Activated naive CD8-positive, alpha-beta T cell treated with anti-CD3 and anti-CD28 coated beads, Interleukin-2, amount 50 U/mL, for 16 hours (primary cell): Measurements from ENCODE around the gene TNXB.
"Not testable (repeated sequence)": the region's sequence is repeated elsewhere in the genome, so short reads cannot be mapped to it uniquely, and the experiment has no call there.

Source experiments
- DNase-seq: peaks from one replicate; pipeline ENCODE4 v3.0.0-alpha.2; 2020; ENCODE audit warnings: low read depth, low spot score

TNXB gene

GRCh38 chr6:32064706-32065105 lies 44.4 kb downstream of the TNXB start:
- no peak for DNase-seq

DNA sequence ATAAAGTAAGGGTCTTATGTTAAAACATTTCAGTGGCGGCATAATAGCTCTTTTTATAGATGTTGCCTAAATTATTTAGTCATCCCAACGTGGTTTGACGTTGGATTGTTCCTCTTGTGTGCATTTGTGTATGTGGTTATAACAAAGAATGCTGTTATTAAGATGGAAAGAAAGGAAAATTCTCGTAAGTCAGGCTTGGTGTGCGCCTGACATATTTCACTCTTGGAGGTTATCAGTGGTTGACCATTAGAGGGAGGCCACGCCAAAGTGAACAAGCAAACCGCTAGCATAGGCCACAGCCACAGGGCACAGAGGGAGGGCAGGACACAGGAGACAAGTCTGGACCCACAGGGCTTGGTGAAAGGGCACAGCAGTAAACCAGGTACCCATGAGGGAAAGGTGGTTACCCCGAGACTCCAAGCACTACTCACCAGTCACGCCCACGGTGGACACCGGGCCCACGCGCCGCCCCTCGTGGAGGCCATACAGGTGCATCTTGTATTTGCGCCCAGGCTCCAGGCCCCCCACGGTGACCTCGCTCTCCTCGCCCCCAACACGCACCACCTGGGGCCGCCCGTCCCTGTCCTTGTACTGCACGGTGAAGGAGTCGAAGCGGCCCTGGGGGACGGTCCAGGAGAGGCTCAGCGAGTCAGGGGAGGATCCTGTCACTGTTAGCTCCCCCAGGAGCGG lies 48.0 kb downstream of the TNXB start:
- DNase-seq = no peak

DNA sequence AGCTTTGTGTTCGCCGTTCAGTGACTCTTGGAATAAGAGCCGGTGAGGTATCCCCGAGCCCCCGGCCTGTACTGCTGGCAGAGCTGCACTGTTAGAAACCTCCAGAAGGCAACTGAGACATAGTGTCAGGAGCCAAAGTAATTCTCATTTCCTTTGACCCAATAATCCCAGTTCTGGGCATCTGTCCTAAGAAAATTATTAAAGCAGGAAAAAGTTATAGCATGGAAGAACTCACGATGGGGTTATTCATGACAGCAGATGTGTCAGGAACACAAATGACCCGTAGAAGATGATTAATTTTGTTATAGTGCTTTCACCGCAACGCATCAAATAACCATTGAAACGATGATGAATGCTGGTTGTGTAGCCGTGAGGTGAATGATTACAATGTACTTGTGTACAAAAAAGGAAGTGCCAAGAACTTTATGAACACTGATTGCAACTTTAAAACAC lies 50.6 kb downstream of the TNXB start:
- DNase-seq = no peak

DNA sequence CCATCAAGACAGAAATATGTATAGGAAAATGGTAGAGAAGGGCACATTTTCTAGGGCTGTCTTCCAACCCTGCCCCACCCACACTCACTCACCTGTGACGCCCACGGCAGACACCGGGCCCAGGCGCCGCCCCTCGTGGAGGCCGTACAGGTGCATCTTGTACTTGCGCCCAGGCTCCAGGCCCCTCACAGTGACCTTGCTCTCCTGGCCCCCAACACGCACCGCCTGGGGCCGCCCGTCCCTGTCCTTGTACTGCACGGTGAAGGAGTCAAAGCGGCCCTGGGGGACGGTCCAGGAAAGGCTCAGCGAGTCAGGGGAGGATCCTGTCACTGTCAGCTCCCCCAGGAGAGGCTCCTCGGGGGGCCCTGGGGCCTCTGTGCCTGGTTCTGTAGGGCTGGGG lies 51.2 kb downstream of the TNXB start:
- no peak for DNase-seq

DNA sequence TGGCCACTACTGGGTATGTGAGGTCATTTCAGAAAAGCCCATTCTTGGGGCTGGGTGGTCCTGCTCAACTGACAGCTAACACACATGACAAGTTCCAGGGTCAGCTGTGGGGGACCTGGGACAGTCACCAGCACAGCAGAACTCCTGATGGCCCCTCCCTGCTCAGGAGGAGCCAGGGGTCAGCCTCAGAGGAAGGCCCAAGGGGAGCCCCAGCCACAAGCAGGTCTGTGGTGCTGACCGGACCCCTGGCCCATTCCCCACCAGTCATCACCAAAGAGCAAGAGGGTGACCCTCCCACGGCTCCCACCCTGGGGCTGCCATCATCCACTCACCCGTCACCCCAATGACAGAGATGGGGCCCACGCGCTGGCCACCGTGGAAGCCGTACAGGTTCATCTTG lies 52.9 kb downstream of the TNXB start:
- no peak for DNase-seq

DNA sequence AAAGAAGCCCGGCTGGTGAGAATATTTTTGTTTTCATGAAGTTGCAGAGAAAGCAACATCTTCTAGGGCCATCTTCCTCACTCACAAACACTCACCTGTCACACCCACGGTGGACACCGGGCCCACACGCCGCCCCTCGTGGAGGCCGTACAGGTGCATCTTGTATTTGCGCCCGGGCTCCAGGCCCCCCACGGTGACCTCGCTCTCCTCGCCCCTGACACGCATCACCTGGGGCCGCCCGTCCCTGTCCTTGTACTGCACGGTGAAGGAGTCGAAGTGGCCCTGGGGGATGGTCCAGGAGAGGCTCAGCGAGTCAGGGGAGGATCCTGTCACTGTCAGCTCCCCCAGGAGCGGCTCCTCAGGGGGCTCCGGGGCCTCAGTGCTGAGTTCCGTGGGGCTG lies 53.4 kb downstream of the TNXB start:
- DNase-seq = not testable (repeated sequence)

DNA sequence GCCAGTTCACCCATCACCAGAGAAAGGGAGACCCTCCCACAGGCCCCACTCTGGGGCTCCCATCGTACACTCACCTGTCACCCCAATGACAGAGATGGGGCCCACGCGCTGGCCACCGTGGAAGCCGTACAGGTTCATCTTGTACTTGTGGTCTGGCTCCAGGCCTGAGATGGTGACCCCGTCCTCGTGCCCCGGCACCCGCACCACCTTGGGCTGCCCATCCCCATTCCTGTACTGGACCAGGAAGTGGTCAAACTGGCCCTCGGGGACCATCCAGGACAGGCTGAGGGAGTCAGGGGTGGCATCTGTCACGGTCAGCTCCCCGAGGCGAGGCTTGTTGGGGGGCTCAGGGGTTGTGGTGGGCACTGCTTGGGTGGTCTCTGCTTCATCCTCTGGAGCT lies 55.8 kb downstream of the TNXB start:
- DNase-seq = not testable (repeated sequence)

DNA sequence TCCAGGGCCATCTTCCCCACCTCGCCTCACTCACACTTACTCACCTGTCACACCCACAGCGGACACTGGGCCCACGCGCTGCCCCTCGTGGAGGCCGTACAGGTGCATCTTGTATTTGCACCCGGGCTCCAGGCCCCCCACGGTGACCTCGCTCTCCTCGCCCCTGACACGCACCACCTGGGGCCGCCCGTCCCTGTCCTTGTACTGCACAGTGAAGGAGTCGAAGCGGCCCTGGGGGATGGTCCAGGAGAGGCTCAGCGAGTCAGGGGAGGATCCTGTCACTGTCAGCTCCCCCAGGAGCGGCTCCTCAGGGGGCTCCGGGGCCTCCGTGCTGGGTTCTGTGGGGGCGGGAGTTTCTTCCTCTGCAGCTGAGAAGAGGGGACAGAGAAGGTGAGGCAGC lies 56.5 kb downstream of the TNXB start:
- not testable (repeated sequence) for DNase-seq

DNA sequence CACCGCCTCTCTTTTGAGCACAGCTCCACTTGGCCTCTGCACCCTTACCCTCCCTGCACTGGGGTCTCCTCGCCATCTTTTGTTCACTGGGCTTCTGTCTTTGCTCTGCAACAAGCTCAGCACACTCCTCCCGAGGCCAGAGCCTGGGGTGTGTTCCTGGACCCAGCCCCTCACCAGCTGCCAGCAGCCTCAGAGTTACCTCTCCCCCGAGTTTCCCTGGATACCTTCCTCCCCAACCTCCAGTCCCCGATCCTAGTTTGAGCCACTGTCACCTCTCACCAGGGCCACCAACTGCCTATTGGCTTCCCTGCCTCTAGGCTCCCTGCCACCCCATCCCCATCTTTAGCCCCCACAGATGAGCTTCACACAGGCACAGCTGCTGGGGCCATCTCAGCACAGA lies 58.6 kb downstream of the TNXB start:
- DNase-seq = no peak

DNA sequence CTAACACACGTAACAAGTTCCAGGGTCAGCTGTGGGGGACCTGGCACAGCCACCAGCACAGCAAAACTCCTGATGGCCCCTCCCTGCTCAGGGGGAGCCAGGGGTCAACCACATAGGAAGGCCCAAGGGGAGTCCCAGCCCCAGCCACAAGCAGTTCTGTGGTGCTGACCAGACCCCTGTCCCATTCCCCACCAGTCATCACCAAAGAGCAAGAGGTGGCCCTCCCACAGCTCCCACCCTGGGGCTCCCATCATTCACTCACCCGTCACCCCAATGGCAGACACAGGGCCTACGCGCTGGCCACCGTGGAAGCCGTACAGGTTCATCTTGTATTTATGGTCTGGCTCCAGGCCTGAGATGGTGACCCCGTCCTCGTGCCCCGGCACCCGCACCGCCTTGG lies 59.4 kb downstream of the TNXB start:
- DNase-seq = not testable (repeated sequence)

DNA sequence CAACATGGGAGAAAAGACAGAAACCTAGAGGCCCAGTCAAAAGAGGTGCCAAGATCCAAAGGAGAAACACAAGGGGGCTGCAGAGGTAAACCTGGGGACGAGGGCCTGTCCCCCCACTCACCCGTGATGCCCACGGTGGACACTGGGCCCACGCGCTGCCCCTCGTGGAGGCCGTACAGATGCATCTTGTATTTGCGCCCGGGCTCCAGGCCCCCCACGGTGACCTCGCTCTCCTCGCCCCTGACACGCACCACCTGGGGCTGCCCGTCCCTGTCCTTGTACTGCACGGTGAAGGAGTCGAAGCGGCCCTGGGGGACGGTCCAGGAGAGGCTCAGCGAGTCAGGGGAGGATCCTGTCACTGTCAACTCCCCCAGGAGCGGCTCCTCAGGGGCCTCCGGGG lies 60.0 kb downstream of the TNXB start:
- not testable (repeated sequence) for DNase-seq

DNA sequence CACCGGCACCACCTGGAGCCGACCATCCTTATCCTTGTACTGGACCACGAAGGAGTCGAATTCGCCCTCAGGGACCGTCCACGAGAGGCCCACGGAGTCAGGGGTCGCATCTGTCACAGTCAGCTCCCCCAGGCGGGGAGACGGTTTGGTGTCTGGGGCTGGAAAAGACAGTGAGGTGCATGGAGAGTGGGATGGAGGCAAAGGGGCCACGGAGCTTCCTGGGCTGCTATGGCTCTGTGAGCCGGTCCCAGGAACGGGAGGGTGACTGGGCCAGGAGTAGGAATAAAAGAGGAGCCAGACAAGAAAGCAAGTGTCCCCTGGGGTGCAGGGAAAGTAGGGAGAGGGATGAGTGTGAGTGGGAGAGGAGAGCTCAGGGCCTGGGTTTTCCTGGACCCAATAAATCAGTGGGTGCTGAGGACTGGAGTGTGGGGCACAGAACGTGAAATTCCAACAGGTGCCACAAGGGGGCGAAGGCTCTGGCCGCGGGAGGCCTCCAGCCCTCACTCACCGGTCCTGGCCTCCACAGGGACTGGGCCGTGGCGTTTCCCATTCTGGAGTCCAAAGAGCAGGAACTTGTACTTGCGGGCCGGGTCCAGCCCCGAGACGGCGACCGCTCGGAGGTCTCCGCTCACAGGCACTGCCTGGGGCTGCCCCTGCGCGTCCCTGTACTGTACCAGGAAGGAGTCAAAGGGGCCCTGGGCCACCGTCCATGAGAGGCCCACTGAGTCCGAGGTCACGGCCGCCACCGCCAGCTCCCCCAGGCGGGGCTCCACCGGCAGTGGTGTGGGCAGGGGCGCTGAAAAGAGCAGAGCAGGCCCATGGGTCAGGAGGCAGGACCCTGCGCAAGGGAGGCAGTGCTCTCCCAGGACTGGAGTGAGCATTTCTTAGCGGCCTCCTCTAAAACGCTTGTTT lies 61.0 kb downstream of the TNXB start:
- DNase-seq = peak; percentile 39

DNA sequence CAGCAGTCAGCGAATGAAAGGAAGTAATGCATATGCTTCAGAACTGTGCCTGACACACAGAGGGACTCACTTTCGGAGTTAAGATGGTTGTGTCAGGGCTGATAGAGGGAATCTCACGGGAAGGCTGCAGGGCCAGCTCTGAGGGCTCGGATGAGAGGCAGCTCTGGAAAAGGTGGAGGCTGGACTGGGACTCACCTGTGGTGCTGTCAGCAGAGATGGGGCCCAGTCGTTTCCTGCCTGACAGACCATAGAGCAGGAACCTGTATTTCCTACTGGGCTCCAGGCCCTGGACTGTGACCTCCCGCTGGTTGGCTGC lies 61.6 kb downstream of the TNXB start:
- DNase-seq = no peak

DNA sequence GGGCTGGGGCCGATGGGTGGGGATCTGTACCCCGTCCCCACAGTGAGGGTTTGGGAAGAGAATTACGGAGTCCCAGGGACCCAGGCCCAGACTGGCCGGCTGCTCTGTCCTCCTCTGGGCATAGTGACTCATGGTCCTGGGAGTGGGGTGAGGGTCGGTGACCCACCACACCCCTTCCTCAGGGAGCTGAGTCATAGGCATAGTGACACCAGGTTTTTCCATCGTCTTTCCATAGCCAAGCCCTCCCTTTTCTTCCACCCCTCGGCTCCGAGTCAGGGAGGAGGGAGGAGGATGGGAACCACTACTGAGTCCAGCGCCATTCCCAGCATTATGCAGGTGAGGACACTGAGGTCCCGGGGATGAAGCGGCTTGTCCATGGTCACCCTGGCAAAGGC lies 62.1 kb downstream of the TNXB start:
- DNase-seq = no peak

GRCh38 chr6:32046450-32047083 lies 62.6 kb downstream of the TNXB start:
- no peak for DNase-seq

GRCh38 chr6:32045811-32046449 lies 63.2 kb downstream of the TNXB start:
- DNase-seq = no peak

DNA sequence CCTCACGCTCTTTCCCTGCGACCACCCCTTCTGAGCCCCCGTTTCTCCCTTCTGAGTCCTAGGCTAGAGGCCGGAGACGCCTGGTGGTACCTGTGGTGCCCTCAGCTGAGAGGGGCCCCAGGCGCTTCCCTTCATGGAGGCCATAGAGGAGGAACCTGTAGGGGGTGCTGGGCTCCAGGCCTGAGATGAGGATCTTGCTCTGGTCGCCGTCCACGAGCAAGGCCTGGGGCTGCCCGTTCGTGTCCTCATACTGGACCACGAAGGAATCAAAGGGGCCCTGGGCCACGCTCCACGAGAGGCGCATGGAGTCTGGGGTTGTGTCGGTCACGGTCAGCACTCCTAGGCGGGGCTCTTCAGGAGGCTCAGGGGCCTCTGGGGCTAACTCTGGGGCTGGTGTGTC lies 64.2 kb downstream of the TNXB start:
- DNase-seq = not testable (repeated sequence)

- not testable (repeated sequence) for DNase-seq
Measured at GRCh38 chr6:32043589-32044380, 65.4 kb downstream of the TNXB start.

GRCh38 chr6:32042276-32042675 lies 66.9 kb downstream of the TNXB start:
- DNase-seq = not testable (repeated sequence)

GRCh38 chr6:32041385-32041784 lies 67.8 kb downstream of the TNXB start:
- not testable (repeated sequence) for DNase-seq

DNA sequence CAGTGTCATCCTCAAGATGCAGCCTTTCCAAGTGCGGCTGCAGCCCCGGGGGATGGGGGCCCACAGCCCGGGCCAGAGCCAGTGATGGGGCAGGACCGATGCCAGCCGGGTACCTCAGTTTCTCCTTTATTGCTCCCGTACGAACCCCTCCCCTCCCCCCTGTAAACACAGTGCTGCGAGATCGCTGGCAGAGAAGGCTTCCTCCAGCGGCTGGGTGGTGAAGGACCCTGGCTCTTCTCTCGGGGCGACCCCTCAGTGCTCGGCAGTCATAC lies 68.2 kb downstream of the TNXB start:
- not testable (repeated sequence) for DNase-seq
